Germinal center (tissue), 1 donor: ENCODE measurements around the gene HMGXB4.
"Not testable (repeated sequence)": the region's sequence is repeated elsewhere in the genome, so short reads cannot be mapped to it uniquely, and the experiment has no call there.

Experiments used
- DNase-seq: peaks from one replicate; pipeline ENCODE4 v3.0.0; 2012; ENCODE audit warnings: mixed read lengths, low spot score

Gene HMGXB4

GRCh38 chr22:35257321-35258190 lies at the start of gene HMGXB4:
Gene HMGXB4 (plus strand): TSS chr22:35257493. CDS start chr22:35262391, 4,898 bp downstream.
- peak; percentile 93 for DNase-seq

GRCh38 chr22:35208003-35208402 lies 49.3 kb upstream of the HMGXB4 start:
- no peak for DNase-seq

- DNase-seq = no peak
Observed at GRCh38 chr22:35209203-35209602, 48.1 kb upstream of the HMGXB4 start.

GRCh38 chr22:35212009-35212408 lies 45.3 kb upstream of the HMGXB4 start:
- no peak for DNase-seq

- no peak for DNase-seq
Observed at GRCh38 chr22:35212996-35213395, 44.3 kb upstream of the HMGXB4 start.

GRCh38 chr22:35214968-35215367 lies 42.3 kb upstream of the HMGXB4 start:
- DNase-seq = no peak

- DNase-seq = no peak
Observed at GRCh38 chr22:35215993-35216392, 41.3 kb upstream of the HMGXB4 start.

GRCh38 chr22:35217527-35217926 lies 39.8 kb upstream of the HMGXB4 start:
- DNase-seq = no peak

- no peak for DNase-seq
Observed at GRCh38 chr22:35218079-35218478, 39.2 kb upstream of the HMGXB4 start.

GRCh38 chr22:35219012-35219411 lies 38.3 kb upstream of the HMGXB4 start:
- no peak for DNase-seq

GRCh38 chr22:35220221-35220620 lies 37.1 kb upstream of the HMGXB4 start:
- no peak for DNase-seq

GRCh38 chr22:35225010-35225409 lies 32.3 kb upstream of the HMGXB4 start:
- DNase-seq = no peak

- DNase-seq = no peak
Observed at GRCh38 chr22:35226958-35227647, 30.2 kb upstream of the HMGXB4 start.

- no peak for DNase-seq
Observed at GRCh38 chr22:35229865-35230264, 27.4 kb upstream of the HMGXB4 start.

- no peak for DNase-seq
Observed at GRCh38 chr22:35230417-35230816, 26.9 kb upstream of the HMGXB4 start.

GRCh38 chr22:35230839-35231584 lies 26.3 kb upstream of the HMGXB4 start:
- no peak for DNase-seq

- peak; percentile 73 for DNase-seq
Observed at GRCh38 chr22:35231585-35232084, 25.7 kb upstream of the HMGXB4 start.

GRCh38 chr22:35238749-35239148 lies 18.5 kb upstream of the HMGXB4 start:
- not testable (repeated sequence) for DNase-seq

- not testable (repeated sequence) for DNase-seq
Observed at GRCh38 chr22:35244507-35244906, 12.8 kb upstream of the HMGXB4 start.

- DNase-seq = no peak
Observed at GRCh38 chr22:35250156-35250555, 7.1 kb upstream of the HMGXB4 start.

GRCh38 chr22:35253946-35254345 lies 3.3 kb upstream of the HMGXB4 start:
- no peak for DNase-seq

GRCh38 chr22:35257002-35257320 lies 332 bp upstream of the HMGXB4 start:
- no peak for DNase-seq
